Left lobe of liver (tissue), 2 donors: Measurements from ENCODE around the gene SPTB. TPM values are rescaled to one million over a fixed set of nuclear protein-coding genes. Genes with fewer than 3 reads are reported as not detected.
"Not testable (repeated sequence)": the region's sequence is repeated elsewhere in the genome, so short reads cannot be mapped to it uniquely, and the experiment has no call there.

Experiments used
- ATAC-seq: fragments of 200-7000 bp; cut with Tn5 transposase; one replicate; pipeline ENCODE4 v1.9.1; 2020; ENCODE audit warnings: mild to moderate bottlenecking, moderate library complexity
- DNase-seq: peaks from one replicate; pipeline ENCODE4 v3.0.0-alpha.2; 2020; ENCODE audit warnings: low spot score
- total RNA-seq: library from RNA; stranded (reverse); gene quantifications from one replicate; pipeline ENCODE4 v1.2.1, GENCODE V29; 2021
- donor health status: DM: no; HTN: no; CAD: no; lungs with moderate emphysema.
- donor health status: DM: no; HTN: yes; CAD: no.

SPTB gene
- total RNA-seq, result 0.35 TPM

DNA sequence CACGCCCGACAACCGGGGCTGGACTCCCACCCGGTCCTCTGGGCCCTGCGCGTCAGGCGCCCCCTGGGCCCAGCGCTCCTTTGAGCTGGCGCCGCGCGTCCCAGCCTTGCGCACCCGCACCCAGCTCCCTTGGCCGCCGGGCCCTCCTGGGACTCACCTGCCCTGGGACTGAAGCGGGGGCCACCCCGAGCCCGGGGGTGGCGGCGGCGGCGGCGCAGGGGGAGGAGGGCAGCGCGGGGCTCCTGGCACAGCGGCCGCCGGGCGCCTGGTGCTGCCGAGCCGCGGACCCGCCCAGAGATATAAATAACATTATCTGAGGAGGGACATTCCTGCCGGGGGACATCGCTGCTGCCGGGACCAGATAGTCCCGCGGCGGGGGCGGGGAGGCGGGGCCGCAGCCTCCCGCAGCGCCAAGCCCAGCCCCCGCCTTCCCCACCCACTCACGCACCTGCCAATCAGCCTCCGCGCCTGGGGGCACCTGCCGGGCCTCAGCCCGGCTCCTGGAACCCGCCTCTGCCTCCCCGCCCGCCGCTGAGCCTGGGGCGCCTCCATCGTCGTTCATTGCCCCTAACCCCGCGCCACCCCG, at the start of gene SPTB:
SPTB (minus strand) TSS at position 273 of the 586 bp plus-strand sequence. CDS start 56,813 bp downstream, outside the sequence.
- DNase-seq (peak; percentile 58), ATAC-seq (peak; percentile 90)

DNA sequence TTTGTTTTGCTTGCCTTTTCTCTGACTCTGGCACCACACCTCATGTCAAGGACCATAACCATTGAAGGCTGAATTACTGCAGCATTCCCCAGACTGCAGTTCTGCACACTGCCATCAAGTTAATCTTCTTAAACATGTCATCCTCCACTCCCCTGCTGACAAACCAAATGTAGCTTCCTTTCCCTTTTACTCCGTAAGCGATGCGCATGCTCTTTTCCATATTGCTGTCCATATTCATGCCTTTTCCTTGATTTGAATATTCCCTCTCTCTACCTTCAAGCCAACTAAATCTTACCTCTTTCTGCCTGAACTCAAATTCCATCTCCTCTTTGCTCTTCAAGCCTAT, 49.3 kb upstream of the SPTB start:
- ATAC-seq (no peak), DNase-seq (no peak)

DNA sequence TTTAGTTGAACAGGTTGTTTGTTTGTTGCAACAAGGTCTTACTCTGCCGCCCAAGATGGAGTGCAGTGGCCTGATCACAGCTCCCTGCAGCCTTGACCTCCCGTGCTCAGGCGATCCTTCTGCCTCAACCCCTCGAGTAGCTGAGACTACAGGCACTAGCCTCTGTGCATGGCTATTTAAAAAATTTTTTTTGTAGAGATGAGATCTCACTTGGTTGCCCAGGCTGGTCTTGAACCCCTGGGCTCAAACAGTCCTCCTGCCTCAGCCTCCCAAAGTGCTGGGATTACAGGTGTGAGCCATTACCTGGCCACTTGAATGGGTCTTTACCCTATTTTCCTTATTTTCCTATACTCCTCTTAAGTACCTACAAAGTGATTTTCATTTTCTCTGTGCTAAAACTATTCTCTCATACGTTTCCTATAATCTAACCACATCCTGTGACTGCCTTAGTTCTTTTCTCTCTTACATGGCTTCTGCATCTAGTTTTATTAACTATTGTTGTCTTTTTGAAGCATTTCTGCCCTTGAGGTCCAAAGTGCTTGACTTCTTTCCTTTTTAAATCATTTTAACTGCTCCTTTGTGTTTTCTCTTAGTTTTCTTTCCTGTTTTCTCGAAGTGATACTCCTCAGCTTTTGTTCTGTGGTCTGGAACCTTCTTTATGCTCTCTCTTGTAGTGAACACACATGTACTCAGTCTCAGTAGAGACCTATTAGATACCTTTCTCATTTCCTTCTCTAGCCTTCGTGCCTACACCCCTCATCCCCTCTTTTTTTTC, 48.7 kb upstream of the SPTB start:
- ATAC-seq (no peak), DNase-seq (no peak)

DNA sequence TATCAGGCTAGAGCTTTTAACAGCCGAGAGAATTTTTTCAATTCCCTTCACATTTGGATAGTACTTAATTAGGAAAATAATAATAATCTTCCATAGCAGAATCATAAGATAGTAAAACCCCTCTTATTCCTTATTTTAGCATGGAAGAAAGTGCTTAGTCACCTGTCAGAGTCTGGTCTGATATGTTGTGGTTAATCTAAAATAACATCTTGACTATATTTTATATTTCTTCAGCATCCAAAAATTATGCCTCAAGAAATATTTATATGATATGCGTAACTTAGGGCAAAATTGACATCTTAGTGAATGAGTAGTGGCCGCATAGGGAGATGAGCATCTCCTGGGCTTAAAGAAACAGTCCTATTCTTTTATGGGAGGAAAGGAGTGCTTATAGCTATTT, 47.3 kb upstream of the SPTB start:
- ATAC-seq (no peak), DNase-seq (no peak)

DNA sequence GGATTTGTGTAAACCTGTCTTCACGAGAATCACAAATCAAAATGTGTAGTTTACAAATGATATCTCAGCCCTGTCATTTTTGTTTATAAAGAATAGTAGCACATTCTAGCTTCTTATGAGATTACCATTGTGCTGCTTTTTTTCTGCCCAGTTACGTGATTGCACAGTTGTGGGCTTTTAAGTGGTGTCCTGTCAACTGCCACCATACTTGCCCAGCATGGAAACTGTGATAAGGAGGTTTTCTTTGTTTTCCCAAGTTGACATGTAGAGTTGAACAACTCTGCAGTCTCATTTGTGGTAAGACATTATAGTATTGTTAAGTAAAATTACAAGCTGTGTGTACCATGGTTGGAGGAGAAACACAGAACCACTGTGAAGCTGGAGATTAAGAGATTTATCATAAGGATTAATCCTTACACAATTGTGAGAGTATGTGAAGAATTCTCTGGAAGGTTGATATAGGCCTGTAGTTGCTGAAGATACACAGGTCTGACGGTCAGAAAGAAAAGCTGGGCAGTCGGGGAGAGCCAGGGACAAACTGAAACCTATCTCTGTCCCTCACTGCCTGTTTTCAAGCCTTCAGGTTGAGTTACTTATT, 46.8 kb upstream of the SPTB start:
- no peak for DNase-seq
- ATAC-seq, result no peak

DNA sequence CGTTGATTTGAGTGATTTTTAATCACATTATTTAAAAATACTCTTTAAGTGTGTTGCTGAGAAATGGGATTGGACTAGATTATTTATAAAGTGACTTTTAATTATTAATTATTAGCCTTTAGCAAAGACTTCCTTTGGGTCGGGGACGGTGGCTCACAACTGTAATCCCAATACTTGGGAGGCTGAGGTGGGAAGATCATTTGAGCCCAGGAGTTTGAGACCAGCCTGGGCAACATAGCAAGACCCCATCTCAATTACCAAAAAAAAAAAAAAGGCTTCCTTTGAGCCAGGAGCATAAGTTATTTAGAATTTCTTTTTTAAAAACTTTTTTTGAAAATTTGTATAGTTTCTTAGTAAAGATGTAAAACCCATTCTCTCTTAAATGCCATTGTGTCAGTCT, 43.3 kb upstream of the SPTB start:
- ATAC-seq (no peak), DNase-seq (no peak)

DNA sequence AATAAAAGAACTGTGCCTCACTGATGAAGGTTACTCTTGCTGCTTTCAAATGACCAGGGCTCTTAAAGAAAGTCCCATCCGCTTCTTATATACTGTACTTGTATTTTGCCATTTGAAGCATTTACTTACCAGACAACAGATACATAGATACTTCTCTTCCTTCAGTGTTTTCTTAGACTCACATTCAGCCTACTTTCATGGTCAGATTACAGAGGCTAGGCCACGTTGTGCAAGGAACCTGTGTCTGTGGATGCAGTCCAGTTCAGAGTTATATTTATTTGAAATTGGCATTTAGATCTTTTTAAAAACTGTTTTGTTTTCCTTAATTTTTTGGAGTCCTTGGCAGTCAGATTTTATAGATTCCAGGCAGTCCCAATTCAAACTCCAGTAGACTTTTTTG, 40.8 kb upstream of the SPTB start:
- DNase-seq (no peak), ATAC-seq (no peak)

DNA sequence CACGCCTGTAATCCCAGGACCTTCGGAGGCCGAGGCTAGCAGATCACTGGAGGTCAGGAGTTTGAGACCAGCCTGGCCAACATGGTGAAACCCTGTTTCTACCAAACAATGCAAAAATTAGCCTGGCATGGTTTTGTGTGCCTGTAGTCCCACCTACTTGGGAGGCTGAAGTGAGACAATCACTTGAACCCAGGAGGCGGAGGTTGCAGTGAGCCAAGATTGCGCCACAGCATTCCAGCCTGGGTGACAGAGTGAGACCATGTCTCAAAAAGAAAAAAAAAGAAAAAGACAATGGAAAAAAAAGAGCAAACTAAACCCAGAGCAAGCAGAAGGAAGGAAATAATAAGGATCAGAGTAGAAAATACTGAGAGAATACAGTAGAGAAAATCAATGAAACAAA, 39.9 kb upstream of the SPTB start:
- ATAC-seq, result no peak
- DNase-seq, result no peak

DNA sequence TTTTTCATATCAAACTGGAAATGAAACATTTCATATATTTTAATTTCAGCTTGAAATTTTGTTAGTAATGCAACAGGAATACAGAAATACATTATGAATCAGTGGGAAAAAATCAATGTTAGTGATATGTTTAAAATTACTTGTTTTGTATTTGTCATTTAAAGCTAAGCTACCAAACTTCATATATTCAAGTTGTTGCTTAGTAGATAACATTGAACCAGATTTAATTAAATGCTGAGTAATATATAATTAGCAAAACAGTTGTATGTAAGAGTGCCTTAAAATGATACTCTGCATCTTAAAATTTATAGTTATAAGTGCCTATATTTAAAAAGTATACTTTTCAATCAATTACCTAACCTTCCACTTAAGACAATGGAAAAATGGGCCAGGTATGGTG, 39.5 kb upstream of the SPTB start:
- ATAC-seq (no peak), DNase-seq (no peak)

DNA sequence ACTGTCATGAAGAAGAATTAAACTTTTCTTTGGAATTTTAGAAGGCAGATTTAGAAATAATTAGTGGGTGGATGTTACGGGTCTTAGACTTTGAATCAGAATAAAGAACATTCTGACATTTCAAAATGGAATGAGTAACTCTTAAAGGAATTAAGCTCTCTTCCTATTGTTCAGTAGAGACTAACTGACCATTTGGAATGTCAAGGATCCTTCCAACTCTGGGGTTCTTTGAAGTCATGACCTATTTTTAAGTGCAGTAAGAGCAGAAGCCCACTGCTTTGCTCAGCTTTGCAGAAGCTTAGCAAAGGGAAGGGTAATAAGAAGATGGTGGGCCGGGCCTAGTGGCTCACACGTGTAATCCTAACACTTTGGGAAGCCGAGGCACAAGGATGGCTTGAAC, 38.5 kb upstream of the SPTB start:
- DNase-seq, result no peak
- ATAC-seq, result no peak

DNA sequence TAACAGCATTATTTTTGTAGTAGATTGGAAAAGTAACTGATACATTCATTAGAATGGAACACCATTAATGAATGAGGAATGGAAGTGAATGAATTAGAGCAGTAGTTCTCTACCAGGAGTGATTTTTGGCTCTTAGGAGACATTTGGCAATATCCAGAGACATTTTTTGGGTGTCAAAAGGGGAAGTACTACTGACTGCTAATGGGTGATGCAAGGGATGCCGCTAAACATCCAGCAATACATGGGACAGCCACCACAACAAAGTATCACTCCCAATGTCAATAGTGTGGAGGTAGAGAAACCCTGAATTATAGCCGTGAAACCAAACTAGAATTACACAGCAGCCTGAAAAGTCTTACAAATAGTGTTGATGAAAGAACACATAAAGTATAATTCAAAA, 36.1 kb upstream of the SPTB start:
- ATAC-seq, result no peak

DNA sequence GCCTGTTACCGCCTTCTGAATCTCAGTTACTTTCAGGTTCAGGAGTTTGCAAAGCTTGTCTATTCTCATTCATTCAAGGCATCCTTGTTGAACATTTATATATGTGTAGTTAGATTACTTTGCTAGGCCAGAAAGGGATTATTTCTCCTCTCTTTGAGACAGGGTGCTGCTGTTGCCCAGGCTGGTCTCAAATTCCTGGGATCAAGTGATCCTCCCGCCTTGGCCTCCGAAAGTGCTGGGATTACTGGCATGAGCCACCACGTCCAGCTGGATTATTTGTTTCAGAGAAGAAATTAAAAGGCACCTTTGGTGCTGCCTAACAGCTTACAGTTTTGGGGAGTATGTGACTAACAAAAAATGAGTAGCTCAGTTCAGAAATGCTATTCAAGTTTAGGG, 35.3 kb upstream of the SPTB start:
- DNase-seq, result no peak
- ATAC-seq, result no peak

More for the DNA sequence above, 36.1 kb upstream of the SPTB start:
- DNase-seq, result no peak

DNA sequence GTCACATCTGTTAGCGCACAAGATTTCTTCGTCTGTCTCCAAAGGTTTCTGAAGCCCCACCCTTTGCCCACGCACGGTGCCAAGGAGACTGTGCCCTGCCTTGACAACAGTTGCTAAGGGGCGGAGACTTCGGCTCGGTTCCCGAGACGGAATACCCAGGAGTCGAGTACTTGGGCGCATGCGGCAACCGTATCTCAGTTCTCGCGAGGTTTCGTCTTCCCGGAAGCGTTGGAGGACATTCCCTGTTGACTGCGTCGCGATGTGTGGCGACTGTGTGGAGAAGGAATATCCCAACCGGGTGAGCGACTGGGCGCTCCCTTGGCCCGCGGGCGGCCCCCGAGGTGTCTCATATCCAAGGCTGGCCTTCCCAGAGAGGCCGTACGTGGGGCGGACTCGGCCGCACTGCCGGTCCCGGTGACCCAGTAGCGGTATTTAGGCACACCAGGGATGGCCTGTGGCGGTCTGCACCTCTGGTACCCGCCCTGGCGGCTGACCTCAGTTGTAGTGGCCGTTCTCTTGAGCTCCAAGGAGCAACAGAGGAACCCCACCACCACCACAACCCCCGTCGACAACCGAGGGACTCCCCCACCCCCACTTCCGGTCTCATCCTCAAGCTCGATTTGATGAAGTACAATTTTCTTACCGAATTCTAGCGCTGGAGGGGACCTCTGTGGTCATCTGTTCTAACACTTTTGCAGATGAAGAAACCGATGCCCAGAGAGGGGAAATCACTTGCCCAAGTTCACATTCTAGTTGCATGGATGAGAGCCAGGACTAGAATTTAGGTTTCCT, 34.7 kb upstream of the SPTB start, which contains the start of gene CHURC1:
CHURC1 (plus strand) TSS at position 219 of the 792 bp plus-strand sequence; CDS start at position 260, 41 bp downstream.
- peak; percentile 98 for ATAC-seq
- peak; percentile 99 for DNase-seq

DNA sequence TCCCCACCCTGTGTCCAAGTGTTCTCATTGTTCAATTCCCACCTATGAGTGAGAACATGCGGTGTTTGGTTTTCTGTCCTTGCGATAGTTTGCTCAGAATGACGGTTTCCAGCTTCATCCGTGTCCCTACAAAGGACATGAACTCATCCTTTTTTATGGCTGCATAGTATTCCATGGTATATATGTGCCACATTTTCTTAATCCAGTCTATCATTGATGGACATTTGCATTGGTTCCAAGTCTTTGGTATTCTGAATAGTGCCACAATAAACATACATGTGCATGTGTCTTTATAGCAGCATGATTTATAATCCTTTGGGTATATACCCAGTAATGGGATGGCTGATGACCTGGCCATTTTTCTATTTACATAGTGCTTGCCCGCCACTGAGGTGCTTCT, 33.8 kb upstream of the SPTB start:
- ATAC-seq, DNase-seq: not testable (repeated sequence)

DNA sequence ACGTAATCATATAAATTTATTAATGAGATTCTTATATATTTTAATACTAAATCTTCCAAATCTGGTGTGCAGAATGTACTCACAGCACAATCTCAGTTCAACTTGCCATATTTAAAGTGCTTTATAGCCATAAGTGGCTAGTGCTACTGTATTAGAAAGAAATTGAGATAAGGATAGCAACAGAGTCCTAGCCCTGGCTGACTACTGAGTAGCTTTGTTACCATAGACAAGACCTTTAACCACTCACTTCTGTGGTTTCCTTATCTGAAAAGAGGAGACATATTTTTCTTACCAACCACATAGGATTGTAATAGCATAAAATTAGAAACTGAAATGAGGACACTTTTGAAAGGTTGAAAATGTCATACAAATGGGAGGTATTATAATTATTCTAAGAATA, 32.6 kb upstream of the SPTB start:
- no peak for DNase-seq
- no peak for ATAC-seq

DNA sequence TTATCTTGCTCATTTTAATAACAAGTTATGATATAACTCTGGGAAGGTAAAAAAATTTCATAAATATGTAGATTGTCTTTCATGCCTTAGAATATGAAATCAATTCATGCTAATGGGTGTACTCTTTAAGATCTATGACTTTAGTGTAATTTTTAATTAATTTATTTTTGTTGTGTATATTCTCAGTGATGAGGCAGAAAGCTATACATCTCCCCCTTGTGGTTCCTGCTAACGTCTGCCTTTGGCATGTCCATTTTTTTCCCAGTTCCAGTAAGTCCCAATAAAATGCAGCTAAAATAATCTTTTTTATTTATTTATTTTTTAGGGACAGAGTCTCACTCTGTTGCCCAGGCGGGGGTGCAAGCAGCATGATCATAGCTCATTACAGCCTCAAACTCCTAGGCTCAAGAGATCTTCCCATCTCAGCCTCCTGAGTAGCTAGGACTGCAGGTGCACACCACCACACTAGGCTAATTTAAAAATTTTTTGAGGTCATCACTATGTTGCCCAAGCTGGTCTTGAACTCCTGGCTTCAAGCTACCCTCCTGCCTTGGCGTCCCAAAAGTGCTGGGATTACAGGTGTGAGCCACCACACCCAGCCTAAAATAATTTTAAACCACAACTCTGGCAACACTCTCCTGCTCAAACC, 31.3 kb upstream of the SPTB start:
- DNase-seq, result no peak
- no peak for ATAC-seq

DNA sequence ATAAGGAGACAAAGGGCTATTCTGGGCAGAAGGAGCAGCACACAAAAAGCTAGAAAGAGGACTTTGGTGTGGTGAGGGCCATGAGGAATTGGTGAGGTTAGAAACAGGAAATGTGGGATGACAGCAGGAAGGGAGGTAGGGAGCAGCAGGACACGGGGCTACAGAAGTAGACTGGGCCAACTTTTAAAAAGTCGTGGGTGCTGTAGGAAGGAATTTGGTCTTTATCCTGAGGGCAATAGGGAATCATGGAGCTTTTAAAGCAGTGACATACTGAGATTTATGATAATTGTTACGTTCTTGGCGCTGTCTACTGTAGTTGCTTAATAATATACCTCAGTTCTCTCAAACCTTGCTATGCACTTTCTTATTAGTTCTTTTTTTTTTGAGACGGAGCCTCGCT, 26.3 kb upstream of the SPTB start:
- no peak for ATAC-seq

DNA sequence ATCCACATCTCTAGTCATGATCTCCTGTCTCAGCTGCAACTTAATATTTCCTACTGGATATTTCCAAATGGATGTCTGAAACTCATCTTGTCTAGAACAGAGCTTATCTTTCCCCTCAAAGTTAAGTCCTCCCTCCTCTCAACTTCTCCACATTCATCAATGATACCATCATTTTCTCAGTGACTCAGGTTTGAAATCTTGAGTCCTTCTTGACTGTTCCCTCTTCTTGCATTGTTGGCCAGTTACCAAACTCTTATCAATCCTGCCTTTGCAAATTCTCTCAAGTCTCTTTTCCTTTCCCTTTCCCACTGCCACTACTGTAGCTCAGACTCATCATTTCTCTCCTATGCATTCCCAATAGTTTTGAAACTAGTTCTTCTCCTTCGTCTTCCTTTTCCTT, 20.3 kb upstream of the SPTB start:
- no peak for DNase-seq
- no peak for ATAC-seq

More for the DNA sequence above, 26.3 kb upstream of the SPTB start:
- no peak for DNase-seq

DNA sequence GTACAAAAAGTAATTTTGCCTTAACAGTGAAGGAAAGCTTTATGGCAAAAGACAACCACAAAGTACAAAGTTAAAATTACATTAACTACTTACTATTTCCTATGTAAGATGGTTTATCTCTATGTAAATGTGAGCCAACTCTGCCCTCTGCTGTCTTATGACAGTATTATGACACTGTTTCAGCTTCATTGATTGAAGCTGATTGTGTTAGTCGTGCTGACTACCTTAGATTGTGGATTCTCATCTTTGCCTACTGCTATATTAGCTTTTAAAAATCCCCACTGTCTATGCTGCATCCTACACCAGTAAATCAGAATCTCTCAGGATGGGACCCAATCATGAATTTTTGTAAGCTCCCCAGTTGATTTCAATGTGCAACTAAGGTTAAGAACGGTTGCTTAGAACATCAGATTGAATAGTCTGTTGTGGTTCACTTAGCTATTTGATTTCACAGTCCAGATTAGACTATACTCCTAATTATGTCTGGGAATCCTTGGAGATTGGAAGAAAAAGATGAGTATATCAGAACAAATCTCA, 12.2 kb upstream of the SPTB start:
- DNase-seq (no peak), ATAC-seq (peak; percentile 96)

DNA sequence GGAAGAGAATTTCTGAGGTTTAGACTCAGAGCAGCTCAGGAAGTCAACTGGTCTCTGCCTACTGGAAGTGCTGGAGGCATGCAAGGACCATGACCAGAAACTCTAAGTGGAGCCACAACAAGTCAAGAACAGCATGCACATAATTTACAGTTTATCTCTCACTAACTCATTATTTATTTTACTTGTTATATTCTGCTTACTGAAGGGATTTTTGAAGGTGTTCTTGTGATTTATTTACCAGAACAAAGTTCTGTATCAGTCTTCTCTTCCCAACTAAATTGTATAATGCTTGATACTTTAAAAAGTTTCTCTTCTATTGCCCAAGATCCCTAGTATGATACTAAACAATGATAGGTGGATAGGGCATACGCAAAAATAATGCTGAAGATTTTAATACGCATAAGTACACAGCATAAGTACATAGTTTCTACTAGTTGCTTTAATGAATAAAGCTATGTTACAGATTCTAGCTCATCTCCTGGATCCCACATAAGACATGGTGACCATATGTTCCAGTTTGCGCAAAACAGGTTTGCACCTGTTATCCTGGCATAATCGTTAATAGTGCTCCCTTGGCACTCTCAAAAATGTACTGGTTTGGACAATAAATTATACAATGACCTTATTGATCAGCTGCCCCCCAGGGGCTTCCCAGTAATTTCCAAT, 11.6 kb upstream of the SPTB start:
- DNase-seq (no peak), ATAC-seq (no peak)
